Measurements from ENCODE around the gene RASGRP2.

The RASGRP2 gene

GRCh38 chr11:64757549-64758329 is 13.8 kb upstream of the RASGRP2 start:
- no peak for DNase-seq (ENCODE audit: low read depth, low spot score)

- DNase-seq (ENCODE audit: low read depth, low spot score): no peak
Observed at GRCh38 chr11:64755681-64756361, 11.9 kb upstream of the RASGRP2 start.

GRCh38 chr11:64754919-64755662 is 11.1 kb upstream of the RASGRP2 start:
- no peak for DNase-seq (ENCODE audit: low read depth, low spot score)

- no peak for DNase-seq (ENCODE audit: low read depth, low spot score)
Observed at GRCh38 chr11:64754124-64754918, 10.4 kb upstream of the RASGRP2 start.

GRCh38 chr11:64753380-64754123 is 9.6 kb upstream of the RASGRP2 start:
- no peak for DNase-seq (ENCODE audit: low read depth, low spot score)

- DNase-seq (ENCODE audit: low read depth, low spot score): no peak
Observed at GRCh38 chr11:64753019-64753379, 9.1 kb upstream of the RASGRP2 start.

GRCh38 chr11:64752175-64752970 is 8.4 kb upstream of the RASGRP2 start:
- no peak for DNase-seq (ENCODE audit: low read depth, low spot score)

GRCh38 chr11:64751580-64751979 is 7.6 kb upstream of the RASGRP2 start:
- no peak for DNase-seq (ENCODE audit: low read depth, low spot score)

GRCh38 chr11:64751136-64751535 is 7.2 kb upstream of the RASGRP2 start:
- DNase-seq (ENCODE audit: low read depth, low spot score): no peak

GRCh38 chr11:64750361-64751054 is 6.6 kb upstream of the RASGRP2 start:
- DNase-seq (ENCODE audit: low read depth, low spot score): no peak

GRCh38 chr11:64747961-64748665 is 4.2 kb upstream of the RASGRP2 start:
- DNase-seq (ENCODE audit: low read depth, low spot score): no peak

- no peak for DNase-seq (ENCODE audit: low read depth, low spot score)
Observed at GRCh38 chr11:64746486-64746885, 2.5 kb upstream of the RASGRP2 start.

GRCh38 chr11:64745521-64746328 is 1.8 kb upstream of the RASGRP2 start:
- DNase-seq (ENCODE audit: low read depth, low spot score): no peak

- no peak for DNase-seq (ENCODE audit: low read depth, low spot score)
Observed at GRCh38 chr11:64745189-64745520, 1.2 kb upstream of the RASGRP2 start.

- DNase-seq (ENCODE audit: low read depth, low spot score): no peak
Observed at GRCh38 chr11:64744544-64745188, 724 bp upstream of the RASGRP2 start.

GRCh38 chr11:64742889-64743590 is 902 bp downstream of the RASGRP2 start:
- no peak for DNase-seq (ENCODE audit: low read depth, low spot score)
